ENCODE data around the gene SLC11A1. TPM values are rescaled to one million over a fixed set of nuclear protein-coding genes. Genes with fewer than 3 reads are reported as not detected.

SLC11A1 gene
- total and polyA plus RNA-seq, 8 donors = 0.70 to 194 (median 0.97) TPM

DNA sequence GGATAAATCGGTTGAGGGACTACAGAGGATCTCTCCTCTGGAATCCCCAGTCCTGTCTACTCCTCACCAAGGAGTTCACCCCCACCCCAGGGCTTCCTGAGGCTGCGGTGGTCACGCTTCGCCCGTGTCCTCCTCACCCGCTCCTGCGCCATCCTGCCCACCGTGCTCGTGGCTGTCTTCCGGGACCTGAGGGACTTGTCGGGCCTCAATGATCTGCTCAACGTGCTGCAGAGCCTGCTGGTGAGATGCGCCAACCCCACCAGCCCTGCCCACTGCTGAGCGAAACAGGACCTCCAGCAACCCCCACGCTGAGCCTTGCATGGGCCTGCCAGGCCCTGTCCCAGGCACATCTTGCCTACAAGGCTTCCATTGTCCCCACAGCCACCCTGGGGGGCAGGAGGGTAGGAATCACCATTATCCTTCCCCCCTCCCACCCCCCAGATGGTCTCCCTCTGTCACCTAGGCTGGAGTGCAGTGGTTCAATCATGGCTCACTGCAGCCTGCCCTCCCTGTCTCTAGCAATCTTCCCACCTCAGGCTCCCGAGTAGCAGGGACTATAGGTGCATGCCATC lies 10.9 kb downstream of the SLC11A1 start:
- intact Hi-C loops (cut with DNase I) = loop anchor here in 1 of 2 donors (10.0 kb wide), 1 partner anchor 118 kb away; the partner anchor contains the start of genes AAMP and PNKD

DNA sequence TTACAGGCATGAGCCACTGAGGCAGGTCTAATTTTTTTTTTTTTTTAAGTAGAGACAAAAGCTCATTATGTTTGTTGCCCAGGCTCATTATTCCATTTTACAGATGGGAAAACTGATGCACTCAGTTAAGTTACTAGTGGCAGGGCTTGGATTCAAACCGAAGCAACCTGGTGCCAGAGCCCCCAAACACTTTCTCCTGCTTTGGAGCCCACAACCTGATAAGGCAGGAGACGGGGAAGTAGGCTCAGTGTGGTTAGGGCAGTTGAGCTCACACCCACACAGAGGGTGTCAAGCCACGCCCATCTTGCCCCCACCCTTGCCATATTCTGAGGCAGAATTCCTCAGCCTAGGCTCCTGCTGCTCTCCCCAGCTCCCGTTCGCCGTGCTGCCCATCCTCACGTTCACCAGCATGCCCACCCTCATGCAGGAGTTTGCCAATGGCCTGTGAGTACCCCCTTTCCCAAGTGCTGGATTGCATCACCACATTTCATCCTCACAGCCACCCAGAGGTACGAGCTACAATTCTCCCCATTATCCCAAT lies 11.7 kb downstream of the SLC11A1 start:
- DNase-seq (peak in 2 of 4 donors; percentile 58 to 73), ATAC-seq (no peak)
- peaks cover 0 to 59% of the 10 kb centered on the region in 2 donors for H3K36me3 ChIP-seq
- intact Hi-C loops (cut with DNase I) = loop anchor here in 1 of 2 donors (10.0 kb wide), 1 partner anchor 119 kb away; the partner anchor contains the start of genes AAMP and PNKD
- H3K4me1 ChIP-seq = peaks cover 12 to 81% of the 10 kb centered on the region in 2 donors
- TF ChIP-seq, protein P1, sequence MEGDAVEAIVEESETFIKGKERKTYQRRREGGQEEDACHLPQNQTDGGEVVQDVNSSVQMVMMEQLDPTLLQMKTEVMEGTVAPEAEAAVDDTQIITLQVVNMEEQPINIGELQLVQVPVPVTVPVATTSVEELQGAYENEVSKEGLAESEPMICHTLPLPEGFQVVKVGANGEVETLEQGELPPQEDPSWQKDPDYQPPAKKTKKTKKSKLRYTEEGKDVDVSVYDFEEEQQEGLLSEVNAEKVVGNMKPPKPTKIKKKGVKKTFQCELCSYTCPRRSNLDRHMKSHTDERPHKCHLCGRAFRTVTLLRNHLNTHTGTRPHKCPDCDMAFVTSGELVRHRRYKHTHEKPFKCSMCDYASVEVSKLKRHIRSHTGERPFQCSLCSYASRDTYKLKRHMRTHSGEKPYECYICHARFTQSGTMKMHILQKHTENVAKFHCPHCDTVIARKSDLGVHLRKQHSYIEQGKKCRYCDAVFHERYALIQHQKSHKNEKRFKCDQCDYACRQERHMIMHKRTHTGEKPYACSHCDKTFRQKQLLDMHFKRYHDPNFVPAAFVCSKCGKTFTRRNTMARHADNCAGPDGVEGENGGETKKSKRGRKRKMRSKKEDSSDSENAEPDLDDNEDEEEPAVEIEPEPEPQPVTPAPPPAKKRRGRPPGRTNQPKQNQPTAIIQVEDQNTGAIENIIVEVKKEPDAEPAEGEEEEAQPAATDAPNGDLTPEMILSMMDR (IDR thresholded peaks at IDR 0.05) = no peak
- H3K9me3 ChIP-seq = no peaks in the 10 kb centered on the region
- H3K27ac ChIP-seq = peak overlapping the region in 1 of 2 donors; percentile 99
- no peaks in the 10 kb centered on the region for H3K27me3 ChIP-seq
- no peak overlapping the region for H3K4me3 ChIP-seq

More for the DNA sequence above, 10.9 kb downstream of the SLC11A1 start:
- no peaks in the 10 kb centered on the region for H3K9me3 ChIP-seq
- peak in 1 of 4 donors; percentile 76 for DNase-seq
- no peak overlapping the region for H3K27ac ChIP-seq
- ATAC-seq = no peak
- peaks cover 0 to 68% of the 10 kb centered on the region in 2 donors for H3K36me3 ChIP-seq
- peaks cover 12 to 84% of the 10 kb centered on the region in 2 donors for H3K4me1 ChIP-seq
- H3K27me3 ChIP-seq = no peaks in the 10 kb centered on the region
- H3K4me3 ChIP-seq = no peak overlapping the region
- TF ChIP-seq, protein P1 (IDR thresholded peaks at IDR 0.05) = no peak

DNA sequence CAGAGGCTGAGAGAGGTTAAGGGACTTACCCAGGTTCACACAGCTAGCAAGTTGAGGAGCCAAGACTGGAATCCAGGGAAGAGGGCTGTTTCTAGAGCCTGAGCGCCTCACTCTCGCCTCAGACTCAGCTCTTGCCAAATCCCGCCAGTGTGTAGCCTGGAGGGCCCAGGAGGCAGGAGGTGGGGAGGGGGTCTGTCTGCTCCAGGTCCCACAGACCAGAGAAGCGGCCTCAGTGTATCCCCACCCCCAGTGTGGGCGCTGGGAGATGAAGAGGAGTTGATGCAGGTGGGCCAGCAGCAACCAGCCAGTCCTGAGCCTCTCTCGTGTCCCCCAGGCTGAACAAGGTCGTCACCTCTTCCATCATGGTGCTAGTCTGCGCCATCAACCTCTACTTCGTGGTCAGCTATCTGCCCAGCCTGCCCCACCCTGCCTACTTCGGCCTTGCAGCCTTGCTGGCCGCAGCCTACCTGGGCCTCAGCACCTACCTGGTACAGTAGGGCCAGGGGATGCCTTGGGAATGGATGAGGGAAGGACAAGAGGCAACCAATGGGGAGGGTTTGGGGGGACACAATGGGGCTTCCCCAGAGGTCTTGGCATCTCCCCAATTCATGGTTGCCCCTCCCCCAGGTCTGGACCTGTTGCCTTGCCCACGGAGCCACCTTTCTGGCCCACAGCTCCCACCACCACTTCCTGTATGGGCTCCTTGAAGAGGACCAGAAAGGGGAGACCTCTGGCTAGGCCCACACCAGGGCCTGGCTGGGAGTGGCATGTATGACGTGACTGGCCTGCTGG lies 12.4 kb downstream of the SLC11A1 start:
- H3K4me3 ChIP-seq = no peak overlapping the region
- intact Hi-C loops (cut with DNase I) = loop anchor here (5.0 to 10.0 kb wide), 2 partner anchors 97 to 120 kb away; partner anchors contain the start of genes AAMP (in 1 of the 2) and PNKD (in 1 of the 2)
- TF ChIP-seq, protein P1 (IDR thresholded peaks at IDR 0.05) = no peak
- peaks cover 0 to 53% of the 10 kb centered on the region in 2 donors for H3K36me3 ChIP-seq
- DNase-seq = peak in 3 of 4 donors; percentile 28 to 57 (median 44)
- H3K27me3 ChIP-seq = no peaks in the 10 kb centered on the region
- peaks cover 12 to 78% of the 10 kb centered on the region in 2 donors for H3K4me1 ChIP-seq
- peak overlapping the region in 1 of 2 donors; percentile 99 for H3K27ac ChIP-seq
- H3K9me3 ChIP-seq = no peaks in the 10 kb centered on the region
- ATAC-seq = no peak

DNA sequence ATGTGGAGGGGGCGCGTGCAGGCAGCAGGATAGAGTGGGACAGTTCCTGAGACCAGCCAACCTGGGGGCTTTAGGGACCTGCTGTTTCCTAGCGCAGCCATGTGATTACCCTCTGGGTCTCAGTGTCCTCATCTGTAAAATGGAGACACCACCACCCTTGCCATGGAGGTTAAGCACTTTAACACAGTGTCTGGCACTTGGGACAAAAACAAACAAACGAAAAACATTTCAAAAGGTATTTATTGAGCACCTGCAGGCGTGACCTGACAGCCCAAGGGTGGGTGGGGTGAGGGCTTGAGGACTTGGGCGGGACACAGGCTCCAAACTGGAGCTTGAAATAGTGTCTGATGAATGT lies 13.0 kb downstream of the SLC11A1 start:
- peaks cover 0 to 47% of the 10 kb centered on the region in 2 donors for H3K36me3 ChIP-seq
- no peaks in the 10 kb centered on the region for H3K9me3 ChIP-seq
- H3K4me1 ChIP-seq = peaks cover 12 to 73% of the 10 kb centered on the region in 2 donors
- TF ChIP-seq, protein P1 (IDR thresholded peaks at IDR 0.05) = no peak
- no peaks in the 10 kb centered on the region for H3K27me3 ChIP-seq
- intact Hi-C loops (cut with DNase I) = loop anchor here (5.0 to 10.0 kb wide), 2 partner anchors 98 to 120 kb away; partner anchors contain the start of genes AAMP (in 1 of the 2) and PNKD (in 1 of the 2)
- DNase-seq (no peak), ATAC-seq (no peak)
- peak overlapping the region in 1 of 2 donors; percentile 99 for H3K27ac ChIP-seq
- H3K4me3 ChIP-seq = peak overlapping the region in 1 of 2 donors; percentile 98

Data from left lung (tissue), 10 donors.